ENCODE results near the gene CLEC18C. TPM values are rescaled to one million over a fixed set of nuclear protein-coding genes. Genes with fewer than 3 reads are reported as not detected.

CLEC18C gene
- total RNA-seq, 1 experiment from 2014 or later: 0.48 TPM

- peak; percentile 71 for TF ChIP-seq GABPB1 (CRISPR knock-in tag; IDR thresholded peaks at IDR 0.05)
- TF ChIP-seq TP53 (CRISPR knock-in tag; IDR thresholded peaks at IDR 0.05): no peak
- CTCF ChIA-PET: no interaction called here
- ATAC-seq (no peak), DNase-seq (ENCODE audit: low spot score) (no peak)
- POLR2A ChIA-PET: no interaction called here
- Mint-ChIP-seq H3K9me3 (no peaks in the 10 kb centered on the region), H3K4me3 (no peak overlapping the region), H3K27me3 (ENCODE audit: low read depth) (no peaks in the 10 kb centered on the region), H3K36me3 (peaks cover 16% of the 10 kb centered on the region), H3K4me1 (no peaks in the 10 kb centered on the region), H3K27ac (peak overlapping the region; percentile 29)
Observed at GRCh38 chr16:70157477-70158260, 15.9 kb upstream of the CLEC18C start.

GRCh38 chr16:70158261-70158939 lies 15.2 kb upstream of the CLEC18C start:
- Mint-ChIP-seq H3K9me3 (no peaks in the 10 kb centered on the region), H3K27ac (no peak overlapping the region), H3K27me3 (ENCODE audit: low read depth) (no peaks in the 10 kb centered on the region), H3K4me1 (no peaks in the 10 kb centered on the region), H3K4me3 (no peak overlapping the region), H3K36me3 (peaks cover 10% of the 10 kb centered on the region)
- no peak for TF ChIP-seq MAX (CRISPR knock-in tag; IDR thresholded peaks at IDR 0.05)
- no peak for TF ChIP-seq HMGA2 (CRISPR knock-in tag; IDR thresholded peaks at IDR 0.05)
- no peak for TF ChIP-seq PREB (CRISPR knock-in tag; IDR thresholded peaks at IDR 0.05; ENCODE audit: borderline replicate concordance)
- TF ChIP-seq HMGXB4 (CRISPR knock-in tag; IDR thresholded peaks at IDR 0.05): no peak
- no peak for TF ChIP-seq EMX1 (CRISPR knock-in tag; IDR thresholded peaks at IDR 0.05)
- no peak for TF ChIP-seq FOXJ3 (CRISPR knock-in tag; IDR thresholded peaks at IDR 0.05; ENCODE audit: borderline replicate concordance)
- no peak for TF ChIP-seq MYBL2 (CRISPR knock-in tag; IDR thresholded peaks at IDR 0.05)
- TF ChIP-seq E2F1 (CRISPR knock-in tag; IDR thresholded peaks at IDR 0.05): no peak
- no peak for TF ChIP-seq FOXP1 (CRISPR knock-in tag; IDR thresholded peaks at IDR 0.05; ENCODE audit: borderline replicate concordance)
- no peak for TF ChIP-seq ZNF281 (CRISPR knock-in tag; IDR thresholded peaks at IDR 0.05)
- TF ChIP-seq IRF2 (CRISPR knock-in tag; IDR thresholded peaks at IDR 0.05; ENCODE audit: borderline replicate concordance, low read depth): no peak
- no peak for TF ChIP-seq SOX15 (CRISPR knock-in tag; IDR thresholded peaks at IDR 0.05)
- no peak for TF ChIP-seq TEAD1 (CRISPR knock-in tag; IDR thresholded peaks at IDR 0.05)
- TF ChIP-seq ZNF317 (CRISPR knock-in tag; IDR thresholded peaks at IDR 0.05; ENCODE audit: borderline replicate concordance, low read depth): no peak
- no peak for TF ChIP-seq ZNF671 (CRISPR knock-in tag; IDR thresholded peaks at IDR 0.05)
- TF ChIP-seq ESRRA (CRISPR knock-in tag; IDR thresholded peaks at IDR 0.05; ENCODE audit: borderline replicate concordance): no peak
- TF ChIP-seq OVOL2 (CRISPR knock-in tag; IDR thresholded peaks at IDR 0.05; ENCODE audit: borderline replicate concordance): no peak
- TF ChIP-seq ZNF416 (CRISPR knock-in tag; IDR thresholded peaks at IDR 0.05): no peak
- TF ChIP-seq RORB (CRISPR knock-in tag; IDR thresholded peaks at IDR 0.05): no peak
- peak; percentile 47 for ATAC-seq
- ChIA-PET POLR2A (no interaction called here), CTCF (no interaction called here)
- DNase-seq (ENCODE audit: low spot score): peak; percentile 16
